Breast epithelium (tissue), 4 donors: Measurements from ENCODE around the gene FGD2. TPM values are rescaled to one million over a fixed set of nuclear protein-coding genes. Genes with fewer than 3 reads are reported as not detected.

Experiments used
- DNase-seq, 2 donors: peaks; one replicate each; pipeline ENCODE4 v3.0.0-alpha.2; 2019; ENCODE audit warnings: low spot score in 2 of 2
- H3K27ac ChIP-seq, 2 donors: fragments of 200-600 bp; sonication (generic) in 1 of 2; one replicate each; pipeline ENCODE4 v1.5.1; 2016 to 2019; ENCODE audit warnings: mild to moderate bottlenecking in 1 of 2
- H3K27me3 ChIP-seq, 2 donors: fragments of 200-600 bp; sonication (generic) in 1 of 2; one replicate each; pipeline versions ENCODE4 v1.5.1 to v1.6.0; 2017 to 2019; ENCODE audit warnings: control low read depth in 1 of 2, mild to moderate bottlenecking in 1 of 2
- H3K36me3 ChIP-seq: fragments of 200-600 bp; one replicate; pipeline ENCODE4 v1.5.1; 2019
- H3K4me1 ChIP-seq, 2 donors: fragments of 200-600 bp; sonication (generic); one replicate each; pipeline ENCODE4 v1.5.1; 2016 to 2019; ENCODE audit warnings: control low read depth in 1 of 2
- H3K4me3 ChIP-seq, 3 donors: fragments of 200-600 bp; sonication (generic); 1 replicate in 2 of 3; 2 replicates in 1 of 3; pipeline ENCODE4 v1.5.1; 2016 to 2019; ENCODE audit warnings: mild to moderate bottlenecking in 3 of 3, moderate library complexity in 2 of 3
- H3K9me3 ChIP-seq, 2 donors: fragments of 200-600 bp; sonication (generic) in 1 of 2; one replicate each; pipeline ENCODE4 v1.5.1; 2016 to 2019; ENCODE audit warnings: control low read depth in 1 of 2
- CTCF ChIP-seq, 3 donors: fragments of 450-650 bp; IDR thresholded peaks; one replicate each; pipeline ENCODE4 v1.5.1; 2016 to 2017; ENCODE audit warnings: antibody characterized with exemption in 3 of 3, mild to moderate bottlenecking in 3 of 3, moderate library complexity in 3 of 3
- POLR2A ChIP-seq: fragments of 450-650 bp; IDR thresholded peaks from one replicate; pipeline ENCODE4 v1.6.1; 2016; ENCODE audit warnings: antibody characterized with exemption, mild to moderate bottlenecking, moderate library complexity
- POLR2AphosphoS5 ChIP-seq, 3 donors: sonication (generic); formaldehyde crosslinking; IDR thresholded peaks; one replicate each; pipeline ENCODE4 v1.6.1; 2017; ENCODE audit warnings: antibody characterized with exemption in 3 of 3
- intact Hi-C: fragments of 100-400 bp; cut with DNase I; formaldehyde crosslinking; loops from one replicate; pipeline ENCODE4 v1.15.1; 2023; ENCODE audit warnings: low total_unique reads
- total RNA-seq, 3 donors: library from RNA; depleted of rRNA; stranded (reverse); fragments of >200 nt; gene quantifications; one replicate each; pipeline ENCODE4 v1.1.0, GENCODE V29; 2016

Gene FGD2
- total RNA-seq, 3 donors from 2014 or later, result 11.5 to 51.4 (median 18.6) TPM

- Histone ChIP-seq H3K4me1 (peaks cover 3 to 18% of the 10 kb centered on the region in 2 donors), H3K4me3 (no peak overlapping the region), H3K27me3 (no peaks in the 10 kb centered on the region), H3K9me3 (no peaks in the 10 kb centered on the region), H3K27ac (peak overlapping the region; percentile 29 to 49), H3K36me3 (no peaks in the 10 kb centered on the region)
- intact Hi-C loops, result no loop called here
- no peak for TF ChIP-seq POLR2AphosphoS5 (IDR thresholded peaks at IDR 0.05)
- TF ChIP-seq CTCF (IDR thresholded peaks at IDR 0.05), result no peak
- TF ChIP-seq POLR2A, result no peak
- no peak for DNase-seq
Measured at GRCh38 chr6:36980876-36981619, 24.4 kb upstream of the FGD2 start.

GRCh38 chr6:36983538-36983937, 21.9 kb upstream of the FGD2 start:
- TF ChIP-seq POLR2AphosphoS5 (IDR thresholded peaks at IDR 0.05) (no peak), CTCF (IDR thresholded peaks at IDR 0.05) (no peak), POLR2A (no peak)
- intact Hi-C loops, result no loop called here
- Histone ChIP-seq H3K27ac (peak overlapping the region; percentile 36 to 96), H3K4me1 (peaks cover 3 to 22% of the 10 kb centered on the region in 2 donors), H3K36me3 (no peaks in the 10 kb centered on the region), H3K27me3 (no peaks in the 10 kb centered on the region), H3K9me3 (no peaks in the 10 kb centered on the region), H3K4me3 (peak overlapping the region in 1 of 3 donors; percentile 98)
- DNase-seq, result no peak

GRCh38 chr6:36984581-36985416, 20.7 kb upstream of the FGD2 start:
- intact Hi-C loops, result no loop called here
- Histone ChIP-seq H3K9me3 (no peaks in the 10 kb centered on the region), H3K4me1 (peaks cover 3 to 21% of the 10 kb centered on the region in 2 donors), H3K36me3 (no peaks in the 10 kb centered on the region), H3K27me3 (no peaks in the 10 kb centered on the region), H3K4me3 (peak overlapping the region; percentile 98 to 100 (median 99)), H3K27ac (peak overlapping the region; percentile 96)
- no peak for DNase-seq
- no peak for TF ChIP-seq POLR2AphosphoS5 (IDR thresholded peaks at IDR 0.05)
- TF ChIP-seq CTCF (IDR thresholded peaks at IDR 0.05), result no peak
- no peak for TF ChIP-seq POLR2A

GRCh38 chr6:36985417-36985807, 20.0 kb upstream of the FGD2 start:
- DNase-seq, result no peak
- Histone ChIP-seq H3K4me3 (peak overlapping the region; percentile 98 to 100 (median 99)), H3K27ac (peak overlapping the region; percentile 96), H3K4me1 (peaks cover 3 to 17% of the 10 kb centered on the region in 2 donors), H3K27me3 (no peaks in the 10 kb centered on the region), H3K9me3 (no peaks in the 10 kb centered on the region), H3K36me3 (no peaks in the 10 kb centered on the region)
- intact Hi-C loops, result no loop called here
- TF ChIP-seq CTCF (IDR thresholded peaks at IDR 0.05) (no peak), POLR2A (no peak), POLR2AphosphoS5 (IDR thresholded peaks at IDR 0.05) (no peak)
